H9 (cell line): ENCODE data around the gene HHAT. TPM values are rescaled to one million over a fixed set of nuclear protein-coding genes. Genes with fewer than 3 reads are reported as not detected.

ENCODE experiments used
- DNase-seq: peaks from one replicate; pipeline ENCODE4 v3.0.0-alpha.2; 2017
- H2AFZ ChIP-seq: one replicate; pipeline ENCODE4 v1.6.1; 2013; ENCODE audit warnings: mild to moderate bottlenecking, low read length, control low read depth, moderate library complexity
- H2AK5ac ChIP-seq: 2 replicates; pipeline ENCODE4 v1.6.1; 2013; ENCODE audit warnings: low read length, control low read depth, mixed read lengths; ENCODE audit not compliant: insufficient read length
- H2BK120ac ChIP-seq: one replicate; pipeline ENCODE4 v1.6.1; 2013; ENCODE audit warnings: low read depth, mild to moderate bottlenecking, low read length, control low read depth, inconsistent platforms; ENCODE audit not compliant: poor library complexity, severe bottlenecking
- H2BK12ac ChIP-seq: 2 replicates; pipeline ENCODE4 v1.6.1; 2013; ENCODE audit warnings: low read length, control low read depth, mixed read lengths, low read depth; ENCODE audit not compliant: insufficient read length
- H2BK15ac ChIP-seq: 2 replicates; pipeline ENCODE4 v1.6.1; 2013; ENCODE audit warnings: low read depth, low read length, control low read depth
- H2BK20ac ChIP-seq: one replicate; pipeline ENCODE4 v1.6.1; 2013; ENCODE audit warnings: low read depth, mild to moderate bottlenecking, low read length, control low read depth, inconsistent platforms; ENCODE audit not compliant: poor library complexity, severe bottlenecking
- H2BK5ac ChIP-seq: 2 replicates; pipeline ENCODE4 v1.6.1; 2013; ENCODE audit warnings: low read length, control low read depth, mixed read lengths; ENCODE audit not compliant: insufficient read length
- H3K14ac ChIP-seq: 2 replicates; pipeline ENCODE4 v1.6.1; 2013; ENCODE audit warnings: low read length, control low read depth; ENCODE audit not compliant: insufficient read depth
- H3K18ac ChIP-seq: 2 replicates; pipeline ENCODE4 v1.6.1; 2013; ENCODE audit warnings: low read depth, mild to moderate bottlenecking, mixed read lengths, low read length, control low read depth; ENCODE audit not compliant: insufficient read length
- H3K23ac ChIP-seq: 2 replicates; pipeline ENCODE4 v1.6.1; 2013; ENCODE audit warnings: low read length, control low read depth, mixed read lengths, low read depth; ENCODE audit not compliant: insufficient read length
- H3K23me2 ChIP-seq: 2 replicates; pipeline ENCODE4 v1.6.1; 2013; ENCODE audit warnings: low read depth, mild to moderate bottlenecking, mixed read lengths, low read length, control low read depth; ENCODE audit not compliant: insufficient read length, poor library complexity, severe bottlenecking
- H3K27ac ChIP-seq: 2 replicates; pipeline ENCODE4 v1.5.1; 2013; ENCODE audit warnings: low read length, control low read depth, mixed read lengths, low read depth; ENCODE audit not compliant: insufficient read length
- H3K27me3 ChIP-seq: 2 replicates; pipeline ENCODE4 v1.6.1; 2013; ENCODE audit warnings: low read length, control low read depth, inconsistent platforms; ENCODE audit not compliant: insufficient read depth
- H3K4ac ChIP-seq: 2 replicates; pipeline ENCODE4 v1.6.1; 2013; ENCODE audit warnings: low read depth, mild to moderate bottlenecking, control low read depth, inconsistent platforms, low read length, moderate library complexity
- H3K4me1 ChIP-seq: 2 replicates; pipeline ENCODE4 v1.6.1; 2013; ENCODE audit warnings: low read length, control low read depth, inconsistent platforms; ENCODE audit not compliant: insufficient read depth
- H3K4me2 ChIP-seq: 2 replicates; pipeline ENCODE4 v1.6.1; 2013; ENCODE audit warnings: low read length, control low read depth, mixed read lengths; ENCODE audit not compliant: insufficient read length, insufficient read depth
- H3K56ac ChIP-seq: 2 replicates; pipeline ENCODE4 v1.6.1; 2013; ENCODE audit warnings: low read depth, mild to moderate bottlenecking, mixed read lengths, low read length, control low read depth; ENCODE audit not compliant: insufficient read length
- H3K79me1 ChIP-seq: 2 replicates; pipeline ENCODE4 v1.6.1; 2013; ENCODE audit warnings: low read depth, mild to moderate bottlenecking, moderate library complexity, low read length, control low read depth, inconsistent platforms; ENCODE audit not compliant: insufficient read depth, poor library complexity, severe bottlenecking
- H3K79me2 ChIP-seq: 2 replicates; pipeline ENCODE4 v1.6.1; 2013; ENCODE audit warnings: low read length, control low read depth, inconsistent platforms; ENCODE audit not compliant: insufficient read depth
- H3K9ac ChIP-seq: 2 replicates; pipeline ENCODE4 v1.6.1; 2013; ENCODE audit warnings: low read length, control low read depth, mixed read lengths; ENCODE audit not compliant: insufficient read length; ENCODE audit errors: extremely low read depth
- H3K9me3 ChIP-seq: one replicate; pipeline ENCODE4 v1.6.1; 2013; ENCODE audit warnings: low read depth, low read length, inconsistent platforms; ENCODE audit not compliant: control insufficient read depth
- H3T11ph ChIP-seq: one replicate; pipeline ENCODE4 v1.6.1; 2013; ENCODE audit warnings: mild to moderate bottlenecking, low read length, control low read depth, inconsistent platforms
- H4K20me1 ChIP-seq: one replicate; pipeline ENCODE4 v1.6.1; 2013; ENCODE audit not compliant: control insufficient read depth, insufficient read length, insufficient read depth
- H4K5ac ChIP-seq: 2 replicates; pipeline ENCODE4 v1.6.1; 2013; ENCODE audit warnings: low read depth, mild to moderate bottlenecking, mixed read lengths, low read length, control low read depth; ENCODE audit not compliant: insufficient read length
- H4K8ac ChIP-seq: replicated peaks from 2 replicates; pipeline ENCODE4 v1.6.1; 2013; ENCODE audit warnings: low read length, control low read depth, mixed read lengths, low read depth; ENCODE audit not compliant: insufficient read length
- H4K91ac ChIP-seq: 2 replicates; pipeline ENCODE4 v1.6.1; 2013; ENCODE audit warnings: low read depth, mild to moderate bottlenecking, moderate library complexity, mixed read lengths, low read length, control low read depth; ENCODE audit not compliant: insufficient read length
- H3K27ac Mint-ChIP-seq, 3 experiments: 2 replicates in 2 of 3; 3 replicates in 1 of 3; pipeline ENCODE4 v1.8.0; 2020 to 2021; ENCODE audit warnings: mixed read lengths in 3 of 3, mild to moderate bottlenecking in 1 of 3, moderate library complexity in 1 of 3
- H3K27me3 Mint-ChIP-seq: 2 replicates; pipeline ENCODE4 v1.8.0; 2021; ENCODE audit warnings: low read depth, mild to moderate bottlenecking, moderate library complexity, mixed read lengths
- H3K36me3 Mint-ChIP-seq, 3 experiments: 2 replicates in 2 of 3; 3 replicates in 1 of 3; pipeline ENCODE4 v1.8.0; 2020 to 2021; ENCODE audit warnings: low read depth in 3 of 3, mixed read lengths in 3 of 3; ENCODE audit not compliant: insufficient read depth in 1 of 3
- H3K4me1 Mint-ChIP-seq, 2 experiments: 2 replicates each; pipeline ENCODE4 v1.8.0; 2020; ENCODE audit warnings: mixed read lengths in 2 of 2
- H3K4me3 Mint-ChIP-seq, 2 experiments: 2 replicates in 1 of 2; 3 replicates in 1 of 2; pipeline ENCODE4 v1.8.0; 2020 to 2021; ENCODE audit warnings: mild to moderate bottlenecking in 2 of 2, mixed read lengths in 2 of 2, moderate library complexity in 1 of 2
- H3K9me3 Mint-ChIP-seq, 2 experiments: 2 replicates in 1 of 2; 3 replicates in 1 of 2; pipeline ENCODE4 v1.8.0; 2020; ENCODE audit warnings: mild to moderate bottlenecking in 2 of 2, mixed read lengths in 2 of 2, moderate library complexity in 1 of 2
- CTCF ChIP-seq: fragments of 200-600 bp; sonication (generic); conservative IDR thresholded peaks from 3 replicates; pipeline ENCODE4 v1.8.0; 2021; ENCODE audit warnings: antibody characterized with exemption, mild to moderate bottlenecking
- WGBS: extraction: QIAGEN DNeasy Blood & Tissue Kit; methylation state at CpG from one replicate; pipeline ENCODE4 v1.1.7; 2013; ENCODE audit warnings: missing lambda C conversion rate, low lambda C conversion rate, mixed read lengths; ENCODE audit not compliant: insufficient read length; ENCODE audit errors: extremely low coverage; 5-methylcytosine and 5-hydroxymethylcytosine counted together
- total RNA-seq: library from RNA; stranded (reverse); gene quantifications from 2 replicates; pipeline ENCODE4 v1.2.1, GENCODE V29; 2021

Gene HHAT
- total RNA-seq, 1 experiment from 2014 or later = 0.48 TPM

- H3K4me3 Mint-ChIP-seq = no peak overlapping the region
- Histone ChIP-seq H3K4me2 (no peak overlapping the region), H2BK15ac (no peak overlapping the region), H3T11ph (no peak overlapping the region), H3K23me2 (no peaks in the 10 kb centered on the region), H3K79me1 (no peaks in the 10 kb centered on the region), H4K8ac (no peak overlapping the region), H4K5ac (no peak overlapping the region), H3K4ac (no peak overlapping the region), H3K14ac (no peak overlapping the region), H3K4me1 (no peaks in the 10 kb centered on the region), H3K27ac (no peak overlapping the region), H3K23ac (no peak overlapping the region), H4K20me1 (no peaks in the 10 kb centered on the region), H2BK20ac (no peak overlapping the region), H4K91ac (no peak overlapping the region), H2AK5ac (no peak overlapping the region), H3K27me3 (no peaks in the 10 kb centered on the region), H3K9ac (no peak overlapping the region), H3K18ac (no peak overlapping the region), H2AFZ (no peak overlapping the region), H3K79me2 (no peaks in the 10 kb centered on the region), H2BK120ac (no peak overlapping the region), H2BK12ac (no peak overlapping the region), H3K9me3 (no peaks in the 10 kb centered on the region), H3K56ac (no peak overlapping the region), H2BK5ac (no peak overlapping the region)
- no peaks in the 10 kb centered on the region for H3K9me3 Mint-ChIP-seq
- H3K27ac Mint-ChIP-seq = 0 out of 7 replicates have a peak overlapping the region, but pooled peaks of 1 of the 3 experiments have one; percentile 27
- no peak for DNase-seq
- peaks cover 2% of the 10 kb centered on the region for H3K27me3 Mint-ChIP-seq
- H3K36me3 Mint-ChIP-seq = no peaks in the 10 kb centered on the region
- H3K4me1 Mint-ChIP-seq = no peaks in the 10 kb centered on the region
- no peak for TF ChIP-seq CTCF
- no CpG with 5 or more reads among the region's 2 CpGs for WGBS
These were observed 241.4 kb downstream of the HHAT start for GRCh38 chr1:210570116-210570515.
